Jurkat, Clone E6-1 (cell line): ENCODE measurements around the gene ZNF385D.
"Not testable (repeated sequence)": the region's sequence is repeated elsewhere in the genome, so short reads cannot be mapped to it uniquely, and the experiment has no call there.

ENCODE experiments used
- DNase-seq: peaks from one replicate; pipeline ENCODE4 v3.0.0-alpha.2; 2011; ENCODE audit warnings: low read depth, low spot score
- H3K4me3 ChIP-seq: 2 replicates; pipeline ENCODE4 v1.5.1; 2011; ENCODE audit warnings: mild to moderate bottlenecking, low read length, control low read depth, moderate library complexity

Gene ZNF385D

GRCh38 chr3:21426920-21427319 lies 324.1 kb downstream of the ZNF385D start:
- DNase-seq = no peak
- H3K4me3 ChIP-seq = no peak overlapping the region

DNA sequence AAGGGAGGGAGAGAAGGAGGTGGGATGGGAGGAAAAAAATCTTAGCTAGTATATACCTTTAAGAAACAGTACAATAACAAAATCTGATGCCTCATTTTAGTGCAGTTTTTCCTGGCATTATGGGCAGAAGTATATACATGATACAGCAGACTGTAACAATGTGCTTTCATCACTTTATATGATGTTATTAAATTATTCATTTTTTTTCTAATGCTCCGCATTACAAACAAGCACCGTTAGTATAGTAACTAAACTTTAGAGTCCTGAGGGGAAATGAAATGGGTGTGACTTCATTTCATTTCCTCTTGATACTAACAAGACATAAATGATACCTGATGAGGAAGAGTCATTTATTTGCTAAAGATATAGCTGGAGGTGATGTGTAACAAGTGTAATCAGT lies 325.3 kb downstream of the ZNF385D start:
- H3K4me3 ChIP-seq = no peak overlapping the region
- no peak for DNase-seq

GRCh38 chr3:21421096-21421495 lies 329.9 kb downstream of the ZNF385D start:
- no peak overlapping the region for H3K4me3 ChIP-seq
- DNase-seq = no peak

GRCh38 chr3:21417991-21418390 lies 333.0 kb downstream of the ZNF385D start:
- H3K4me3 ChIP-seq = no peak overlapping the region
- DNase-seq = no peak

DNA sequence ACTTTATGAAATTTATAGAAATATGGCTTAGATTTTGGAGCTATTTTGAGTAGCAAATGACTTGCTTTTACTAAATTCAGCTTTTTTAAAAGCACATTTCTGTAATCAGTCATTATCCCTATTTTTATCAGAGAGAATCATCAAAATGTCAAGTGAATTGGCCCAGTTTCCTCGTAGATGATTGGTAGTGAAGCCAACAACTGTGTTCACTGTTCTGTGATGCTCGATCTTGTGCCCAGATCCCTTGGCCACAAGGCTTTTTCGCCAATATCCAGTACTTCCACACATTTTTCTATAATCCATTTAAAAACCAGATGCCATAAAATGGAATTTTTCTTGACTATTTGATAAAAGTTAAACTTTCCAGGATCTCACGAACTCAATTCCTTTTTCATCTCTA lies 336.5 kb downstream of the ZNF385D start:
- H3K4me3 ChIP-seq = no peak overlapping the region
- no peak for DNase-seq

DNA sequence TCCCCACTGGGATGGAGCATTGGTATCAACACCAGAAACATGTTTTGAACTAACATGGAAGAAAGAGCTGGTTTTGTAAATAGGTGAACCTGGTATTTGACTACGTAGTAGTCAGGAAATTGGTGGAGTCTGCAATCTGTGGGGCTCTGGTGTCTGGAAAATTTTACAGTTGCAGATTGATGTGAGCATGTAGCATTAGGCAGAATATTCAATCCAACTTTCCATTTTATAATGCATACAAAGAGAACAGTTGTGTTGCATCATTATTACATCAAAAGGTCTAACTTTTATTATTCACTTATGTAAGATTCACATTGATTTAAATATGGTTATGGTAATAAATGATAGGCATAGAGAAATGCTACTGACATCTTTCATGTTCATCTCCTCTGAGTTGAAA lies 340.0 kb downstream of the ZNF385D start:
- DNase-seq = no peak
- no peak overlapping the region for H3K4me3 ChIP-seq

- DNase-seq = no peak
- H3K4me3 ChIP-seq = no peak overlapping the region
Observed at GRCh38 chr3:21409401-21409800, 341.6 kb downstream of the ZNF385D start.

DNA sequence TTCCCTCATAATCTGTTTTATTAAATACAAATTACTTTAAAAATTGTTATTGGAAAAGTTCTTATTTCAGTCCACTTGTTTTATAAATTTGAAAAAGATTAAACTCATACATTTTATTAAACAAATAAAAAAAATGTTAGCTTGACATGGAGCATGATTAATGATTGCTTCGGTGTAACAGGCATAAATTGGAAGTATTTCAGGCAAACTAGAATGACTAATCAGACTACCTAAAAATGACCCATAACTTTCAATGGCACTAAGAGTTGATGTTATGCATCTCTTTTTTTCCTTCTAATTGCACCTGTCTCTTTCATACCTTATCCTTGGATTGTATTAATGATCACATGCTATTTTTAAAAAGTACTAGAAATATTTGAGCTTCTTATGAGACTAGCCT lies 343.3 kb downstream of the ZNF385D start:
- H3K4me3 ChIP-seq = no peak overlapping the region
- no peak for DNase-seq

DNA sequence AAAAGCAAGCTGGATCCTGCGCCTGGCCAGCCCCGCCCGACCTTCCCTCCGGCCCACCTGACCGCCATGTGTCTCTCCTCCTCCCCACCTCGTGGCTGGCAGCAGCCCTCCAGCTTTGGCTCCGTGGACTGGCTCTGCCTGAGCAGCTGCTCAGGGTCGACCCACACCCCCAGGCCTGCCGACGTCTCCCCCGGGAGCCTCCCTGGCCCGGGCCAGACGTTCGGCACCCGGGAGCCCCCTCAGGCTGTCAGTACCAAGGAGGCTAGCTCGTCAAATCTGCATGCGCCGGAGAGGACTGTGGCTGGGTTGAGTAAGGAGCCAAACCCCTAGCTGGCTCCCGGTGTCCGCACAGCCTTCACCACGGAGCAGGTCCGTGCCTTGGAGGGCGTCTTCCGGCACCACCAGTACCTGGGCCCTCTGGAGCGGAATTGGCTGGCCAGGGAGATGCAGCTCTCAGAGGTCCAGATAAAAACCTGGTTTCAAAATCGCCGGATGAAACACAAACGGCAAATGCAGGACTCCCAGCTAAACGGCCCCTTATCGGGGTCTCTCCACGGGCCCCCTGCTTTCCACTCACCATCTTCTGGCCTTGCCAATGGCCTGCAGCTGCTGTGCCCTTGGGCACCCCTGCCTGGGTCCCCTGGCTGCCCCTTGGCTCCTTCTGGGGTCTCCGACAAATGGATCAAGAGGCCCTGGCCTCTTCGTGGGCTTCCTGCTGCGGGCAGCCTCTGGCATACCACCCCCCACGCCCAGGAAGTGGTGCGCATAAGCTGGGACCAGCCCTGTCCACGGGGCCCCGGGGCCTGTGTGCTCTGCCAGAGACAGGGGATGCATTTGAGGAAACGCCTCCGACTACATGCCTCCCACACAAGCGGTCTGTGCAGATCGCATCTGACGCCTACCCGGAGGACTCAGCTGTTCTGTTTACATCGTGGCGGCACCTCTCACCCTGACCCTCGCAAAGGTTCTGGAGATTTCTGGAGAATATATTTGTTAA lies 345.0 kb downstream of the ZNF385D start:
- no peak overlapping the region for H3K4me3 ChIP-seq
- no peak for DNase-seq

DNA sequence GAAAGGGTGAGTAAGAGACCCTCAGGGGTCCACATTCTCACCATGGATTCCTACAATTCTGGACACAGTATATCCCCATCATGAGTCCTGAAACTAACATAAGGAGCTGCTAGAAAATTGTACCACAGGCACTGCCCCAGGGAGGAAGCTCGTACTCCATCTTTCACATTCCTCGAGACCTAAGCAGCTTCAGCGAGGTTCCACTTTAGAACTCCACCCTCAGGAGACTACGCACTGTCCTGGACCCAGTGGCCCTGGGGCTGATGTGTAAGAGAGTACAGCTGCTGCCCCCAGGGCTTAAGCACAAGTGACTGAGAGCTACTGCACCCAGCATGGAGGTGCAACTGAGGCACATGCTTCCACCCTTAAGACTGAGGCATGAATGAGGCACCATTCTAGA lies 352.5 kb downstream of the ZNF385D start:
- no peak for DNase-seq
- H3K4me3 ChIP-seq = no peak overlapping the region

DNA sequence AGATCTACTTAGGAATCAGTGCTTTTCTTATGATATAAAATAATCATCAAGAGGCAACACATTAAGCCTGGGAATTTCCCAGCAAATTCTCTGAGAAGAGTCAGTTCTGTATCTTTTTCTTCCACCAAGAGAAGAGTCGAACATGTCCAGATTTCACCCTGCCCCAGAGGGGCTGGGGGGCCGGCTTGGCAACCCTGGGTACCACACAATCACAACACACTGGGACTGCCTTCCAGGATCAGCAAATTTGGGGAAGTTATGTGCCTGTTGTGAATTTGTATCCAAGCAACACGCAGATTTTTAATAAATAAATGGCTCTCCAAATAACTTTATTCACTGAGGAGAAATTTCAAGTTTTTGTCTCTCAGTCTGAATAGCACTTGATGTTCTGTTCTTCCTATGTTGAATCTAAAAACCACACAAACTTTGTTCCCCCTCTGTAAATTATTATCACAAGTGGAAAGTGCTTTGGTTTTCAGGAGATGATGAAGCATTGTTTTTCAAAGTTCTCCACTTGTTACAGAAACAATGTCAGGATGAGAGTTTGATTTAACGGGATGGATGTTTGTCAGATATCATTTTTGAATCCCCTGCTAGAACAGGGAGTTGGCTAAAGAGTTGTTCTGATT lies 357.2 kb downstream of the ZNF385D start:
- H3K4me3 ChIP-seq = no peak overlapping the region
- DNase-seq = no peak

DNA sequence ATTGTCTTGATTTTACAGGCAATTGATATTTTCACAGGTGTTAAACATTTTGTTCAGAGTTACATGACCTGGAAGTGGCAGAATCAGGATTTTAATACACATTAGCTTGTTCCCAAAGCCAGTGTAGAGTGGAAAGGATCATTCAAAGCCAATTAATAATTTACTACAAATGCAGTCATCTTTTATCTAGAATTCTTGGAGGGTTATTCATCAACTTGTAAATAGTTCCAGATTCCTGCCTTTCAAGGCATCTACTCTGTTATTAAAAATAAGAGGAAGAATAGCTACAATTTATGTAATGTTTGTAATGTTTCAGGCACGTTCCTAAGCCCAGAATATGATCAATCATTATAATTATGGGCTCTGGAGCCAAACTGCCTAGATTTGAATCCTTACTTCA lies 358.5 kb downstream of the ZNF385D start:
- no peak overlapping the region for H3K4me3 ChIP-seq
- DNase-seq = no peak

DNA sequence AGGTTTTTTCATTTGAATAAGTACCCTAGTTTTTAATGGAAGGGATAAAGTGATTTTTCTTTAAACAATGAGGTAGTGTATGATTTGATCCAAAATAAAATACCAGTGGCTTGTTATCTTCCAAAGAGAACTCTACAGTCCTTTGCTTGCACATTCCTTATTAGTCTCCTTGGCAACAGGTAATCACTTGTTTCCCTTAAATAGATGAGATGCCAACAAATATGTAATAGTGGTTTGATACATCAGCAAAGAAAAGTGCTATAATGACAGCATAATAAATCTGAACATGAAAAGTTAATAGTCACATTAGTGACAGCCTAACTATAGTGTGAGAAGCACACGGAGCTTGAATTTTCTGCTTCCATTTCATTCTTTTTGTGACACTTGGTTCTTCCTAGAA lies 360.2 kb downstream of the ZNF385D start:
- no peak overlapping the region for H3K4me3 ChIP-seq
- DNase-seq = no peak

DNA sequence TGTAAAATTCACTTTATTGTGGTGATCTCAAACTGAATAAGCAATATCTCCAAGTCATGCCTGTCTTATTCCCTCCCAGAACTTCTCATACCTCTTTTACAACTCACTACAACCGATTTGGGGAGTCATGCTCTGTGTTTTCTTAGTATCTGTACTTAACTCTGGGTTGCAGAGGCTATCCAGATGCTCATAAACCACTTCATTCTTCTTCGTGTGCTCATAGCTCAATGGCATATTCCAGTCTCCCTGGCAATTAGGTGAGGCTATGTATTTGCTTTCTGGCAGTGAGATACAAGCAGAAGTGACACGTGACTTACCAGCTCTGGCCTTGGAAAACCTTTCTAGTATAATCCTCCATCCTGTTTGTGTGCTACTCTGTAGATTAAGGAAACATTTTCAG lies 360.9 kb downstream of the ZNF385D start:
- H3K4me3 ChIP-seq = no peak overlapping the region
- DNase-seq = no peak

GRCh38 chr3:21387142-21387826 lies 363.7 kb downstream of the ZNF385D start:
- not testable (repeated sequence) for H3K4me3 ChIP-seq, DNase-seq

GRCh38 chr3:21378036-21378435 lies 373.0 kb downstream of the ZNF385D start:
- DNase-seq, H3K4me3 ChIP-seq: not testable (repeated sequence)

DNA sequence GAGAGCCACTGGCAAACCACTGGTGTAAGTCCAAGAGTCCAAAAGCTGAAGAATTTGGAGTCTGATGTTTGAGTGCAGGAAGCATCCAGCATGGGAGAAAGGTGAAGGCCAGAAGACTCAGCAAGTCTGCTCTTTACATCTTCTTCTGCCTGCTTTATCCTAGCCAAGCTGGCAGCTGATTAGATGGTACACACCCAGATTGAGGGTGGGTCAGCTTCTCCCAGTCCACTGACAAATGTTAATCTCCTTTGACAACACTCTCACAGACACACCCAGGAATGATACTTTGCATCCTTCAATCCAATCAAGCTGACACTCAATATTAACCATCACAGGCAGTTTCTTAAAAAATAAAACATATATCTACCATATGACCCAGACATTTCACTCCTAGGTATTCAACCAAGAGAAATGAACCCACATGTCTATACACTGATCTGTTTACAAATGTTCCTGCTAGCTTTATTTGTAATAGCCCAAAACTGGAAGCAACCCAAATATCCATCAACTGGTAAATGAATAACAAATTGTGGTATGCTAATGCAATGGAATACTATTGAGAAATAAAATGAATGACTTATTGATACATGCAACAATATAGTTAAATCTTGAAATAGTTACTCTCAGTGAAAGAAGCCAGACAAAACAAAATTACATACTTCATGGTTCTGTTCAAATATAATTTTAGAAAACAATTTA lies 373.8 kb downstream of the ZNF385D start:
- DNase-seq = no peak
- H3K4me3 ChIP-seq = no peak overlapping the region

- DNase-seq = no peak
- H3K4me3 ChIP-seq = no peak overlapping the region
Observed at GRCh38 chr3:21372316-21372715, 378.7 kb downstream of the ZNF385D start.
